T-cell (primary cell): ENCODE results near the gene CFAP299. TPM values are rescaled to one million over a fixed set of nuclear protein-coding genes. Genes with fewer than 3 reads are reported as not detected.

Experiments used
- ATAC-seq, 4 experiments: fragments of 200-7000 bp in 3 of 4; fragments of 150-1000 bp in 1 of 4; cut with Tn5 transposase; replicated peaks in 1 of 4; 1 replicate in 3 of 4; 2 replicates in 1 of 4; pipeline ENCODE4 v1.10.0; 2021; ENCODE audit warnings: moderate library complexity in 3 of 4, mild to moderate bottlenecking in 2 of 4, moderate number of reproducible peaks in 1 of 4
- CTCF ChIA-PET, 2 donors: fragments of 300-600 bp; sonication (Branson Sonifier 250); formaldehyde crosslinking; loops; one replicate each; lab custom pipeline; 2022; ENCODE audit warnings: antibody characterized with exemption in 2 of 2; lab: Charles Lee
- POLR2A ChIA-PET, 2 donors: fragments of 300-600 bp; sonication (Branson Sonifier 250); formaldehyde crosslinking; loops; one replicate each; lab custom pipeline; 2022; ENCODE audit warnings: antibody characterized with exemption in 2 of 2; lab: Charles Lee
- DNase-seq, 35 experiments: peaks; one replicate each; pipeline versions ENCODE4 v3.0.0 to v3.0.0-alpha.2; 2013 to 2023
- H3K27ac ChIP-seq: one replicate; pipeline ENCODE4 v1.5.1; 2013; ENCODE audit warnings: low read length
- H3K27me3 ChIP-seq, 2 experiments: replicated peaks in 1 of 2; 1 replicate in 1 of 2; 2 replicates in 1 of 2; pipeline versions ENCODE4 v1.6.1 to v1.7.0; 2013; ENCODE audit warnings: low read length in 1 of 2, mixed read lengths in 1 of 2; ENCODE audit not compliant: control insufficient read depth in 2 of 2, insufficient read depth in 2 of 2; ENCODE audit errors: extremely low read depth in 1 of 2
- H3K36me3 ChIP-seq, 2 donors: 1 replicate in 1 of 2; 2 replicates in 1 of 2; pipeline versions ENCODE4 v1.6.1 to v1.7.0; 2013; ENCODE audit warnings: low read length in 1 of 2; ENCODE audit not compliant: control insufficient read depth in 2 of 2, insufficient read depth in 1 of 2; ENCODE audit errors: extremely low read depth in 1 of 2
- H3K4me1 ChIP-seq, 2 experiments: 1 replicate in 1 of 2; 2 replicates in 1 of 2; pipeline versions ENCODE4 v1.6.1 to v1.7.0; 2013; ENCODE audit warnings: low read length in 2 of 2, mixed read lengths in 1 of 2; ENCODE audit not compliant: insufficient read depth in 2 of 2, control insufficient read depth in 1 of 2; ENCODE audit errors: extremely low read depth in 1 of 2
- H3K4me3 ChIP-seq, 2 donors: 1 replicate in 1 of 2; 2 replicates in 1 of 2; pipeline versions ENCODE4 v1.5.1 to v1.7.0; 2013; ENCODE audit warnings: mild to moderate bottlenecking in 2 of 2, low read length in 1 of 2, moderate library complexity in 1 of 2; ENCODE audit not compliant: control insufficient read depth in 1 of 2; ENCODE audit errors: extremely low read depth in 1 of 2
- H3K9me3 ChIP-seq: 2 replicates; pipeline ENCODE4 v1.7.0; 2013
- H3K27ac Mint-ChIP-seq, 2 donors: one replicate each; pipeline ENCODE4 v1.8.0; 2020 to 2021; ENCODE audit warnings: mild to moderate bottlenecking in 2 of 2, mixed read lengths in 2 of 2
- H3K27me3 Mint-ChIP-seq, 2 donors: one replicate each; pipeline ENCODE4 v1.8.0; 2021 to 2022; ENCODE audit warnings: mixed read lengths in 2 of 2
- H3K36me3 Mint-ChIP-seq: one replicate; pipeline ENCODE4 v1.8.0; 2021; ENCODE audit warnings: mixed read lengths
- H3K4me1 Mint-ChIP-seq, 3 donors: one replicate each; pipeline ENCODE4 v1.8.0; 2020 to 2022; ENCODE audit warnings: mixed read lengths in 3 of 3, mild to moderate bottlenecking in 1 of 3
- H3K4me3 Mint-ChIP-seq, 3 donors: one replicate each; pipeline ENCODE4 v1.8.0; 2020 to 2022; ENCODE audit warnings: mild to moderate bottlenecking in 3 of 3, mixed read lengths in 3 of 3, moderate library complexity in 3 of 3
- H3K9me3 Mint-ChIP-seq, 3 donors: one replicate each; pipeline ENCODE4 v1.8.0; 2020 to 2022; ENCODE audit warnings: mixed read lengths in 3 of 3
- WGBS: methylation state at CpG from one replicate; pipeline ENCODE4 v1.1.5; 2013; ENCODE audit warnings: missing lambda C conversion rate; ENCODE audit not compliant: insufficient coverage; 5-methylcytosine and 5-hydroxymethylcytosine counted together
- total RNA-seq, 35 experiments: library from RNA in 6 of 35; stranded (reverse) in 6 of 35; fragments of 120-200 nt in 1 of 35; gene quantifications; one replicate each; pipeline versions ENCODE4 v1.2.1 to v1.2.4 and lab custom pipeline; 2013 to 2026

Gene CFAP299
- total RNA-seq, 5 donors from 2014 or later (not counting 1 experiment from before 2014, with no cell fraction given), result 0.35 TPM; not detected in 4

DNA sequence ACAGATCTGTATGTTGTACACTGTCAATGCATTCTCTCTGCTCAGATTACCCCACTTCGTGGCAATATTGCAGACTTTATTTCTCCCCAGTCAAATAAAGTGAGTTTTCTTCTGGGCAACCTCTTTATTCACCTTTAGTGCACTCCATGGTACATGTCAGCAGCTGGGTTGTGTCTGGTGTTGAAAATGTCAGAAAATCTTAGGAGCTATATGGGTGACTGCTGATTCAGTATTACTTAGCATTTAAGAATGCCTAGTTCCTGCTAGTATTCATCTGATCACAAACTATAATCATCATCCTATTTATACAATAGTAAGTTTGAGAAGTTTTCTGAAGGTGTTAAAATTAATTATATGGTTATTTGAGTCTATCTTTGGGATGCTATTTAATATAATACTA, 112.5 kb downstream of the CFAP299 start:
- Histone ChIP-seq H3K27me3 (no peaks in the 10 kb centered on the region), H3K9me3 (no peaks in the 10 kb centered on the region), H3K36me3 (no peaks in the 10 kb centered on the region), H3K27ac (no peak overlapping the region), H3K4me1 (no peaks in the 10 kb centered on the region), H3K4me3 (no peak overlapping the region)
- DNase-seq (no peak), ATAC-seq (no peak)
- H3K4me1 Mint-ChIP-seq, result no peaks in the 10 kb centered on the region
- ChIA-PET POLR2A (no interaction called here), CTCF (no interaction called here)
- H3K4me3 Mint-ChIP-seq, result no peak overlapping the region
- peak overlapping the region in 1 of 2 donors; percentile 13 for H3K27ac Mint-ChIP-seq
- WGBS, result no CpG with 5 or more reads among the region's 1 CpG
- no peaks in the 10 kb centered on the region for H3K27me3 Mint-ChIP-seq
- H3K9me3 Mint-ChIP-seq, result peaks cover 0 to 13% (median 3%) of the 10 kb centered on the region in 3 donors
- no peaks in the 10 kb centered on the region for H3K36me3 Mint-ChIP-seq

- H3K27ac ChIP-seq, result no peak overlapping the region
- H3K4me1 ChIP-seq, result no peaks in the 10 kb centered on the region
- Mint-ChIP-seq H3K4me3 (no peak overlapping the region), H3K36me3 (no peaks in the 10 kb centered on the region), H3K9me3 (peaks cover 4 to 8% (median 7%) of the 10 kb centered on the region in 3 donors), H3K27ac (no peak overlapping the region), H3K4me1 (no peaks in the 10 kb centered on the region), H3K27me3 (no peaks in the 10 kb centered on the region)
- WGBS, result no CpG with 5 or more reads among the region's 2 CpGs
- no peaks in the 10 kb centered on the region for H3K36me3 ChIP-seq
- H3K4me3 ChIP-seq, result no peak overlapping the region
- POLR2A ChIA-PET, result no interaction called here
- peaks cover 4% of the 10 kb centered on the region for H3K9me3 ChIP-seq
- DNase-seq, result no peak
- ATAC-seq, result no peak
- CTCF ChIA-PET, result no interaction called here
- no peaks in the 10 kb centered on the region for H3K27me3 ChIP-seq
Observed at GRCh38 chr4:80452055-80452454, 116.5 kb downstream of the CFAP299 start.

DNA sequence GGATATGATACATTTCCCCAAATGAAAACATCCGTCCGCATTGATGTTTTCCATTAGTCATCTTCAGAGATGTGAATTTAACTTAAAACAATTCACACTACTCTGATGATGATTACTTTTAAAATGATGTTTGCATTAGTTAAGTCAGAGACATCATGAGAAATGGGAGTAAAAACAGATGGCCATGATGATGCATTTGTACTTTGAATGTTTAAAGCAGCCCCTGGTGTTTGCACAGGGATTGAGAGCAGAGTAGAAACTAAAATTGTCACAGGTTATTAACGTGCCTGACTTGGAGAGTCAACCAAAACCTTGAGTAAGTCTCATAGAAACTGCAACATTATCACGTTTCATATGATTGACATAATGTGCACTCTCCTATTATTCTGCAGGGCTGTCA, 117.2 kb downstream of the CFAP299 start:
- Mint-ChIP-seq H3K4me3 (no peak overlapping the region), H3K4me1 (no peaks in the 10 kb centered on the region), H3K27ac (no peak overlapping the region), H3K9me3 (peaks cover 4 to 8% (median 7%) of the 10 kb centered on the region in 3 donors), H3K36me3 (no peaks in the 10 kb centered on the region), H3K27me3 (no peaks in the 10 kb centered on the region)
- no CpG with 5 or more reads among the region's 4 CpGs for WGBS
- Histone ChIP-seq H3K4me1 (no peaks in the 10 kb centered on the region), H3K9me3 (peaks cover 4% of the 10 kb centered on the region), H3K4me3 (no peak overlapping the region), H3K36me3 (no peaks in the 10 kb centered on the region), H3K27ac (no peak overlapping the region), H3K27me3 (no peaks in the 10 kb centered on the region)
- ChIA-PET CTCF (no interaction called here), POLR2A (no interaction called here)
- no peak for DNase-seq
- no peak for ATAC-seq

- no peak overlapping the region for H3K27ac Mint-ChIP-seq
- H3K4me1 Mint-ChIP-seq, result no peaks in the 10 kb centered on the region
- H3K27me3 Mint-ChIP-seq, result no peaks in the 10 kb centered on the region
- 100% methylated on average over 1 of the region's 2 CpGs for WGBS
- no peak overlapping the region for H3K4me3 Mint-ChIP-seq
- ChIA-PET POLR2A (no interaction called here), CTCF (no interaction called here)
- Histone ChIP-seq H3K4me3 (no peak overlapping the region), H3K27ac (no peak overlapping the region), H3K9me3 (peaks cover 4% of the 10 kb centered on the region), H3K36me3 (no peaks in the 10 kb centered on the region), H3K4me1 (no peaks in the 10 kb centered on the region), H3K27me3 (no peaks in the 10 kb centered on the region)
- H3K9me3 Mint-ChIP-seq, result peaks cover 4 to 8% (median 7%) of the 10 kb centered on the region in 3 donors
- no peaks in the 10 kb centered on the region for H3K36me3 Mint-ChIP-seq
- DNase-seq (no peak), ATAC-seq (no peak)
Observed at GRCh38 chr4:80454040-80454439, 118.5 kb downstream of the CFAP299 start.

- H3K4me3 ChIP-seq, result no peak overlapping the region
- Mint-ChIP-seq H3K27ac (no peak overlapping the region), H3K36me3 (no peaks in the 10 kb centered on the region), H3K27me3 (no peaks in the 10 kb centered on the region), H3K4me3 (no peak overlapping the region), H3K4me1 (peaks cover 0 to 5% (median 3%) of the 10 kb centered on the region in 3 donors), H3K9me3 (peaks cover 4 to 8% (median 7%) of the 10 kb centered on the region in 3 donors)
- no peaks in the 10 kb centered on the region for H3K4me1 ChIP-seq
- H3K36me3 ChIP-seq, result no peaks in the 10 kb centered on the region
- ChIA-PET POLR2A (no interaction called here), CTCF (no interaction called here)
- no peak overlapping the region for H3K27ac ChIP-seq
- peaks cover 4% of the 10 kb centered on the region for H3K9me3 ChIP-seq
- ATAC-seq, result no peak
- no peaks in the 10 kb centered on the region for H3K27me3 ChIP-seq
- 89% methylated on average over 1 of the region's 1 CpG for WGBS
- DNase-seq, result no peak
Observed at GRCh38 chr4:80454556-80454955, 119.0 kb downstream of the CFAP299 start.

DNA sequence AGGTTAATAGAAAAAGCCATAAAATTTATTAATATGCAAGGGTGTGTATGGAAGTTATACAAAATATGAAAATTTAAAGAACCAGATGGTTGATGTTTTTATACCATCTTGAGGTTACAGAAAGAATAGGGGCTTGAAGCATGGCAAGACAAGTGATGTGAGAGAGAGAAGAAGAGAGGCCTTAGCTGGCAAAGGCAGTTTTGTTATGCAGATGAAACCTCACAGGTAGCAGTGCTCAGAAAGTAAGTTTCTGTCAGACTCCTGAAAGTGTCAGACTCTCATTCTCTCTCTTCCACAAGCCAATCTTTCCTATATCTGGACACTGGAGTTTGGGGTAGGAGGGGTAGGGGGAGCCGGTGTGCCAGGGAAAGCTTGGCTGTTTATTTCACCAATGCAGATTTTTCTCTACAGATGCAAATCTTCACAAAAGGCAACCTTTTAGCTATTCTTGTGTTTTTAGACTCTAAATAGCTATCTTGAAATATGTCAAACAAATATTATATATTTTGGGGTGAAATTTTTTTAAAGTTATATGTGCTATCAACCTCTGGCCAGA, 124.5 kb downstream of the CFAP299 start:
- Histone ChIP-seq H3K36me3 (no peaks in the 10 kb centered on the region), H3K27me3 (no peaks in the 10 kb centered on the region), H3K9me3 (no peaks in the 10 kb centered on the region), H3K27ac (no peak overlapping the region), H3K4me1 (peaks cover 3 to 8% of the 10 kb centered on the region in 2 experiments), H3K4me3 (no peak overlapping the region)
- no peaks in the 10 kb centered on the region for H3K27me3 Mint-ChIP-seq
- no peak overlapping the region for H3K4me3 Mint-ChIP-seq
- ChIA-PET POLR2A (interaction anchor here in 1 of 2 donors (0.6 kb wide), 1 partner anchor 437 kb away, joined by 3 read pairs; no protein-coding TSS in a partner anchor), CTCF (interaction anchor here (0.6 to 1.6 kb wide), 5 partner anchors 13 to 578 kb away, joined by 3 to 7 read pairs (median 3); no protein-coding TSS in a partner anchor)
- WGBS, result no CpG with 5 or more reads among the region's 1 CpG
- peaks cover 0 to 9% (median 5%) of the 10 kb centered on the region in 3 donors for H3K9me3 Mint-ChIP-seq
- ATAC-seq (peak in 2 of 4 experiments; percentile 33 to 54), DNase-seq (peak in 15 of 35 experiments; percentile 1 to 41 (median 13))
- H3K36me3 Mint-ChIP-seq, result no peaks in the 10 kb centered on the region
- H3K27ac Mint-ChIP-seq, result peak overlapping the region in 1 of 2 donors; percentile 57
- H3K4me1 Mint-ChIP-seq, result peaks cover 30 to 38% (median 38%) of the 10 kb centered on the region in 3 donors
